HepG2 (cell line): ENCODE measurements around the gene KTI12. TPM values are rescaled to one million over a fixed set of nuclear protein-coding genes. Genes with fewer than 3 reads are reported as not detected.

Experiments
- DBP ChIP-seq: sonication (generic); formaldehyde crosslinking; IDR thresholded peaks from 2 replicates; pipeline ENCODE4 v1.4.0; 2020; ENCODE audit warnings: missing genetic modification reagents; ENCODE audit errors: not compliant biosample characterization
- DNMT3B ChIP-seq: conservative IDR thresholded peaks from 2 replicates; pipeline ENCODE4 v1.6.1; 2016; ENCODE audit warnings: missing biosample characterization, control low read depth
- HMGXB3 ChIP-seq: sonication (generic); formaldehyde crosslinking; IDR thresholded peaks from 2 replicates; pipeline ENCODE4 v1.4.0; 2020; ENCODE audit warnings: missing genetic modification reagents, borderline replicate concordance
- MNT ChIP-seq: fragments of 450-650 bp; IDR thresholded peaks from 2 replicates; pipeline ENCODE4 v1.6.1; 2016
- NR2F6 ChIP-seq, 2 experiments: IDR thresholded peaks; 2 replicates each; pipeline ENCODE4 v1.6.1; 2016; ENCODE audit warnings: antibody characterized with exemption in 1 of 2, mild to moderate bottlenecking in 1 of 2
- POLR2AphosphoS2 ChIP-seq: IDR thresholded peaks from 2 replicates; pipeline ENCODE4 v1.6.1; 2011; ENCODE audit warnings: low read depth, low read length, improper control_type of control experiment
- RARG ChIP-seq: sonication (generic); formaldehyde crosslinking; IDR thresholded peaks from 2 replicates; pipeline ENCODE4 v1.4.0; 2020; ENCODE audit warnings: low read depth, mild to moderate bottlenecking, missing genetic modification reagents
- RBM39 ChIP-seq: fragments of 200-400 bp; formaldehyde crosslinking; IDR thresholded peaks from one replicate; pipeline ENCODE4 v1.6.1; 2018; ENCODE audit warnings: antibody characterized with exemption, mild to moderate bottlenecking, low read depth, low read length; ENCODE audit not compliant: poor library complexity, severe bottlenecking
- YEATS2 ChIP-seq: sonication (generic); formaldehyde crosslinking; IDR thresholded peaks from 2 replicates; pipeline ENCODE4 v1.4.0; 2020; ENCODE audit warnings: missing genetic modification reagents, borderline replicate concordance
- ZC3H4 ChIP-seq: sonication (generic); formaldehyde crosslinking; IDR thresholded peaks from 2 replicates; pipeline ENCODE4 v1.4.0; 2020; ENCODE audit warnings: missing genetic modification reagents, borderline replicate concordance
- ZNF224 ChIP-seq: sonication (generic); formaldehyde crosslinking; IDR thresholded peaks from 2 replicates; pipeline ENCODE4 v1.5.0; 2020; ENCODE audit warnings: mild to moderate bottlenecking, missing genetic modification reagents
- ZNF232 ChIP-seq: sonication (generic); formaldehyde crosslinking; IDR thresholded peaks from 2 replicates; pipeline ENCODE4 v1.4.0; 2020; ENCODE audit warnings: missing genetic modification reagents, borderline replicate concordance
- ZNF264 ChIP-seq: sonication (generic); formaldehyde crosslinking; IDR thresholded peaks from 2 replicates; pipeline ENCODE4 v1.4.0; 2020; ENCODE audit warnings: missing genetic modification reagents
- ZNF296 ChIP-seq: sonication (generic); formaldehyde crosslinking; conservative IDR thresholded peaks from 2 replicates; pipeline ENCODE4 v1.5.0; 2020; ENCODE audit warnings: mild to moderate bottlenecking, missing genetic modification reagents
- ZNF430 ChIP-seq: sonication (generic); formaldehyde crosslinking; IDR thresholded peaks from 2 replicates; pipeline ENCODE4 v1.9.0; 2021; ENCODE audit warnings: mild to moderate bottlenecking, missing genetic modification reagents
- ZNF563 ChIP-seq: sonication (generic); formaldehyde crosslinking; IDR thresholded peaks from 2 replicates; pipeline ENCODE4 v1.8.0; 2022; ENCODE audit warnings: mild to moderate bottlenecking, moderate library complexity, missing genetic modification reagents
- ZNF691 ChIP-seq: sonication (generic); formaldehyde crosslinking; IDR thresholded peaks from 2 replicates; pipeline ENCODE4 v1.4.0; 2020; ENCODE audit warnings: missing genetic modification reagents, low read depth, mild to moderate bottlenecking, borderline replicate concordance
- ZNF839 ChIP-seq: sonication (generic); formaldehyde crosslinking; IDR thresholded peaks from 2 replicates; pipeline ENCODE4 v1.4.0; 2020; ENCODE audit warnings: missing genetic modification reagents, mild to moderate bottlenecking, borderline replicate concordance
- ZSCAN12 ChIP-seq: sonication (generic); formaldehyde crosslinking; IDR thresholded peaks from 2 replicates; pipeline ENCODE4 v1.9.0; 2021; ENCODE audit warnings: mild to moderate bottlenecking, missing genetic modification reagents
- ZSCAN25 ChIP-seq: sonication (generic); formaldehyde crosslinking; IDR thresholded peaks from 2 replicates; pipeline ENCODE4 v1.8.0; 2022; ENCODE audit warnings: mild to moderate bottlenecking, missing genetic modification reagents
- polyA plus RNA-seq, 8 experiments: library from polyadenylated mRNA; depleted of rRNA in 3 of 8; stranded (reverse) in 7 of 8; unstranded in 1 of 8; fragments of >200 nt; fragmentation: Illumina TruSeq in 4 of 8; extraction: Trizol in 4 of 8; gene quantifications; 2 replicates each; pipeline versions ENCODE4 v1.2.1 to v1.2.3, GENCODE V29; 2011 to 2016; ENCODE audit warnings: low read depth in 4 of 8, missing spikeins in 1 of 8, mixed read lengths in 1 of 8; ENCODE audit not compliant: insufficient read depth in 1 of 8
- total RNA-seq, 5 experiments: library from RNA; depleted of rRNA; stranded (reverse); fragments of >200 nt; fragmentation: Illumina TruSeq; extraction: Trizol; gene quantifications; 2 replicates each; pipeline ENCODE4 v1.2.3, GENCODE V29; 2016; ENCODE audit warnings: low read depth in 1 of 5
- TF ChIP-seq, protein P1 (sequence below): IDR thresholded peaks from 2 replicates; pipeline ENCODE4 v1.6.1; 2016

KTI12 gene
- total and polyA plus RNA-seq, 2 of the 13 experiments (the other 11 are each of a cell fraction or from before 2014, with no cell fraction given): 7.4 to 10.2 TPM

- TF ChIP-seq RBM39: no peak
- TF ChIP-seq YEATS2 (CRISPR knock-in tag): peak; percentile 86; the same call in 1 of the 2 replicates
- TF ChIP-seq ZNF224 (CRISPR knock-in tag): peak; percentile 86; the same call in 1 of the 2 replicates
- TF ChIP-seq NR2F6 (IDR thresholded peaks at IDR 0.05): no peak
- TF ChIP-seq NR2F6 (CRISPR knock-in tag; IDR thresholded peaks at IDR 0.05): peak; percentile 19; the same call in 1 of the 2 replicates
- no peak for TF ChIP-seq ZNF264 (CRISPR knock-in tag)
- TF ChIP-seq, protein P1, sequence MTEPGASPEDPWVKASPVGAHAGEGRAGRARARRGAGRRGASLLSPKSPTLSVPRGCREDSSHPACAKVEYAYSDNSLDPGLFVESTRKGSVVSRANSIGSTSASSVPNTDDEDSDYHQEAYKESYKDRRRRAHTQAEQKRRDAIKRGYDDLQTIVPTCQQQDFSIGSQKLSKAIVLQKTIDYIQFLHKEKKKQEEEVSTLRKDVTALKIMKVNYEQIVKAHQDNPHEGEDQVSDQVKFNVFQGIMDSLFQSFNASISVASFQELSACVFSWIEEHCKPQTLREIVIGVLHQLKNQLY: peak; percentile 74; the same call in 1 of the 2 replicates
- no peak for TF ChIP-seq MNT
- TF ChIP-seq ZC3H4 (CRISPR knock-in tag): peak; percentile 80; the same call in 1 of the 2 replicates
- no peak for TF ChIP-seq ZNF296 (CRISPR knock-in tag)
- TF ChIP-seq ZSCAN25 (CRISPR knock-in tag): peak; percentile 17; the same call in 1 of the 2 replicates
- no peak; the same call in 1 of the 2 replicates for TF ChIP-seq ZNF232 (CRISPR knock-in tag)
- TF ChIP-seq ZNF430 (CRISPR knock-in tag): peak; percentile 80
- no peak for TF ChIP-seq DBP (CRISPR knock-in tag)
- no peak; the same call in none of the 2 replicates for TF ChIP-seq DNMT3B
- no peak for TF ChIP-seq RARG (CRISPR knock-in tag)
- 0 out of 2 replicates have a peak, but pooled peaks have one; percentile 13 for TF ChIP-seq HMGXB3 (CRISPR knock-in tag)
- TF ChIP-seq POLR2AphosphoS2: no peak
- peak; percentile 23; the same call in 1 of the 2 replicates for TF ChIP-seq ZNF691
- peak; percentile 74; the same call in 1 of the 2 replicates for TF ChIP-seq ZNF563 (CRISPR knock-in tag)
- TF ChIP-seq ZNF839: no peak
- no peak; the same call in 1 of the 2 replicates for TF ChIP-seq ZSCAN12 (CRISPR knock-in tag)
Measured at GRCh38 chr1:52055066-52055865, 21.7 kb upstream of the KTI12 start, which contains the start of gene TXNDC12 (continued).
